Measurements from ENCODE around the gene HGD. TPM values are rescaled to one million over a fixed set of nuclear protein-coding genes. Genes with fewer than 3 reads are reported as not detected.

Gene HGD
- total and polyA plus RNA-seq, 11 donors: 0.16 to 0.62 (median 0.56) TPM; not detected in 8

- intact Hi-C loops (cut with DNase I): loop anchor here in 8 of 10 donors (1.0 to 10.0 kb wide), 3 partner anchors 146 to 149 kb away; partner anchors contain the start of genes GTF2E1 (in 8 of the 8) and RABL3 (in 8 of the 8)
- peak; percentile 97 to 99 (median 99) for DNase-seq
- H3K27ac ChIP-seq: peak within 1 kb of the TSS; percentile 83 to 98 (median 94)
- H3K27me3 ChIP-seq: no peaks in the 10 kb centered on the region
- 0 to 1% (median 0%) methylated on average over 41 to 53 of the region's 53 CpGs for WGBS, 4 donors
- peak; percentile 99 for ATAC-seq
- H3K4me3 ChIP-seq: peak within 1 kb of the TSS; percentile 61 to 94 (median 76)
- H3K36me3 ChIP-seq: peaks cover 0 to 35% (median 26%) of the 10 kb centered on the region in 9 donors
- TF ChIP-seq POLR2A (IDR thresholded peaks at IDR 0.05): peak; percentile 26 to 74
- no peak for TF ChIP-seq CTCF (IDR thresholded peaks at IDR 0.05)
- H3K4me1 ChIP-seq: peaks cover 11 to 47% (median 34%) of the 10 kb centered on the region in 12 donors
- H3K9me3 ChIP-seq: no peaks in the 10 kb centered on the region
These were observed 85.8 kb downstream of the HGD start, which contains the start of gene NDUFB4 for GRCh38 chr3:120596116-120596852. NDUFB4 (plus strand) TSS chr3:120596336; CDS start chr3:120596360, 24 bp downstream.

DNA sequence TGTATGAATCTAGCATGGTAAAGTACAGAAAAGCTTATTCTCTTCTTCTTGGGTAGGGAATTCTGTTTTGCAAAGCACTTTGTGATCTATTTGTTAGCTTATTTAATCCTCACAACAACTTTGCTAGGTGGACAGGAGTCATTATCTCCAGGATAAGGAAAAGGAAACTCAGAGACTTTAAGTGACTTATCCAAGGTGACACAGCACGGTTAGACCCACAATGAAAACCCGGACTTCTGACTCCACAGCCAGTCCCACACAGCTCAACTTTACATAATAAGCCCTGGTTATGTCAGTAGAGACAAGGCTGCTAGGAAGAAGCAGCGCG is 86.3 kb downstream of the HGD start:
- ATAC-seq (no peak), DNase-seq (no peak)
- Histone ChIP-seq H3K27ac (peak overlapping the region in 11 of 12 donors; percentile 48 to 98 (median 94)), H3K9me3 (no peaks in the 10 kb centered on the region), H3K4me1 (peaks cover 11 to 42% (median 32%) of the 10 kb centered on the region in 12 donors), H3K4me3 (peak overlapping the region; percentile 61 to 94 (median 76)), H3K36me3 (peaks cover 0 to 30% (median 20%) of the 10 kb centered on the region in 9 donors), H3K27me3 (no peaks in the 10 kb centered on the region)
- intact Hi-C loops (cut with DNase I): loop anchor here in 9 of 10 donors (1.0 to 10.0 kb wide), 5 partner anchors 35 to 149 kb away; partner anchors contain the start of genes GTF2E1 (in 8 of the 9) and RABL3 (in 8 of the 9)
- WGBS, 4 donors: 1 to 3% (median 2%) methylated on average over 4 of the region's 4 CpGs
- TF ChIP-seq POLR2A (IDR thresholded peaks at IDR 0.05) (no peak), CTCF (IDR thresholded peaks at IDR 0.05) (no peak)

- Histone ChIP-seq H3K4me3 (no peak overlapping the region), H3K36me3 (no peaks in the 10 kb centered on the region), H3K27me3 (peaks cover 0 to 5% (median 0%) of the 10 kb centered on the region in 9 donors), H3K4me1 (no peaks in the 10 kb centered on the region), H3K9me3 (peaks cover 0 to 4% (median 0%) of the 10 kb centered on the region in 12 donors), H3K27ac (no peak overlapping the region)
- intact Hi-C loops (cut with DNase I): no loop called here
- TF ChIP-seq CTCF (IDR thresholded peaks at IDR 0.05): no peak
- no peak for TF ChIP-seq POLR2A (IDR thresholded peaks at IDR 0.05)
- DNase-seq (no peak), ATAC-seq (no peak)
- 71 to 77% (median 72%) methylated on average over 3 of the region's 3 CpGs for WGBS, 4 donors
These were observed 94.6 kb downstream of the HGD start for GRCh38 chr3:120587332-120587975.

Other genes starting within 250 kb of the HGD start
- gene FSTL1, start 231.2 kb downstream of the HGD start, total RNA-seq: 100 to 1,000 TPM; 138 to 667 (median 220) TPM
- gene FSTL1, start 231.2 kb downstream of the HGD start, polyA plus RNA-seq: 100 to 1,000 TPM in 1 of 2 donors, 10 to 100 TPM in 1; 43.8 to 146 TPM
- gene NDUFB4, start 85.9 kb downstream of the HGD start, total RNA-seq: 100 to 1,000 TPM; 283 to 596 (median 505) TPM
- 100 to 1,000 TPM; 477 to 899 TPM for gene NDUFB4, start 85.9 kb downstream of the HGD start, polyA plus RNA-seq
- gene RABL3, start 60.3 kb upstream of the HGD start, total RNA-seq: 10 to 100 TPM in 8 of 9 donors, 1 to 10 TPM in 1; 6.8 to 28.3 (median 17.5) TPM
- gene RABL3, start 60.3 kb upstream of the HGD start, polyA plus RNA-seq: 10 to 100 TPM in 1 of 2 donors, 1 to 10 TPM in 1; 3.1 to 23.1 TPM
- gene GTF2E1, start 60.5 kb upstream of the HGD start, total RNA-seq: 10 to 100 TPM in 7 of 9 donors, 1 to 10 TPM in 2; 7.3 to 15.1 (median 12.2) TPM
- gene GTF2E1, start 60.5 kb upstream of the HGD start, polyA plus RNA-seq: 1 to 10 TPM; 3.7 to 6.7 TPM
- gene STXBP5L, start 226.0 kb upstream of the HGD start, total RNA-seq: under 1 TPM in 1 of 9 donors, not detected in 8; 0.10 TPM
- gene STXBP5L, start 226.0 kb upstream of the HGD start, polyA plus RNA-seq: not detected